Dendritic cell treated with granulocyte-macrophage colony-stimulating factor and Interleukin-4, amounts not matched to agents 40 ng/mL and 50 ng/mL, for 4 days (primary cell): ENCODE data around the gene METTL13.
A peak's percentile ranks its signal among the peaks of the same experiment; 100 is the strongest.

ENCODE experiments used
- H3K27ac Mint-ChIP-seq: one replicate; pipeline ENCODE4 v1.8.0; 2022; ENCODE audit warnings: mild to moderate bottlenecking, mixed read lengths
- H3K27me3 Mint-ChIP-seq: one replicate; pipeline ENCODE4 v1.8.0; 2022; ENCODE audit warnings: mild to moderate bottlenecking, mixed read lengths
- H3K36me3 Mint-ChIP-seq: one replicate; pipeline ENCODE4 v1.8.0; 2022; ENCODE audit warnings: low read depth, mixed read lengths
- H3K4me1 Mint-ChIP-seq: one replicate; pipeline ENCODE4 v1.8.0; 2022; ENCODE audit warnings: low read depth, mixed read lengths
- H3K4me3 Mint-ChIP-seq: one replicate; pipeline ENCODE4 v1.8.0; 2022; ENCODE audit warnings: mild to moderate bottlenecking, moderate library complexity, mixed read lengths
- H3K9me3 Mint-ChIP-seq: one replicate; pipeline ENCODE4 v1.8.0; 2022; ENCODE audit warnings: mixed read lengths
- intact Hi-C: fragments of 100-400 bp; cut with micrococcal nuclease; formaldehyde crosslinking; loops from one replicate; pipeline ENCODE4 v1.15.0; 2022

The METTL13 gene

DNA sequence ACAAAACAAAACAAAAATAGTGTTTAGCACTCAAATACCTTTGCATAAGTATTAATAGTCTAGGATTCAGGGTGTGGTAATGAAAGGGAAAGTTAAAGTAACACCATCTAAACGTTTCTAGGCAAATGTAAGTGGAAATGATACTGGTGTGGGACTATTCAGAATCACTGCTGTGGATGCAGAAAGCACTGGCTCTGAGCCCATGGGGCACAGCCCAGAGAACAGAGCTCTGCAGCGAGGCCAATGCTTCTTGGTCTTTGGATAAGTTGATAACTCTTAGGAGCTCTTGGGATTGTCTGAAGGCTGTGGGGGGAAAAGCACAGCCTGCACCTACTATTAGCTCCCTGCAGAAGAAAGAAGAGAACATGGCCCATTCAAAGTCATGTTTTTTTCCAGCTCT is 38.5 kb downstream of the METTL13 start:
- Mint-ChIP-seq H3K27me3 (no peaks in the 10 kb centered on the region), H3K27ac (no peak overlapping the region), H3K4me3 (no peak overlapping the region), H3K4me1 (peaks cover 12% of the 10 kb centered on the region), H3K36me3 (no peaks in the 10 kb centered on the region), H3K9me3 (peaks cover 4% of the 10 kb centered on the region)
- intact Hi-C loops, result no loop called here

DNA sequence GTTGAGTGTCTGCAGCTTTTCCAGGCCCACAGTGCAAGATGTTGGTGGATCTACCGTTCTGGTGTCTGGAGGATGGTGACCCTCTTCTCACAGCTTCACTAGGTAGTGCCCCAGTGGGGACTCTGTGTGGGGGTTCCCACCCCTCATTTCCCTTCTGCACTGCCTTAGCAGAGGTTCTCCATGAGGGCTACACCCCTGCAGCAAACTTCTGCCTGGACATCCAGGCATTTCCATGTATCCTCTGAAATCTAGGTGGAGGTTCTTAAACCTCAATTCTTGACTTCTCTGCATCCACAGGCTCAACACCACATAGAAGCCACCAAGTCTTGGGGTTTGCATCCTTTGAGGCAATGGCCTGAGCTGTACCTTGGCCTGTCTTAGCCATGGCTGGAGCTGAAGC is 45.5 kb downstream of the METTL13 start:
- Mint-ChIP-seq H3K9me3 (peaks cover 45% of the 10 kb centered on the region), H3K27ac (no peak overlapping the region), H3K36me3 (no peaks in the 10 kb centered on the region), H3K4me3 (no peak overlapping the region), H3K4me1 (no peaks in the 10 kb centered on the region), H3K27me3 (no peaks in the 10 kb centered on the region)
- intact Hi-C loops, result no loop called here

DNA sequence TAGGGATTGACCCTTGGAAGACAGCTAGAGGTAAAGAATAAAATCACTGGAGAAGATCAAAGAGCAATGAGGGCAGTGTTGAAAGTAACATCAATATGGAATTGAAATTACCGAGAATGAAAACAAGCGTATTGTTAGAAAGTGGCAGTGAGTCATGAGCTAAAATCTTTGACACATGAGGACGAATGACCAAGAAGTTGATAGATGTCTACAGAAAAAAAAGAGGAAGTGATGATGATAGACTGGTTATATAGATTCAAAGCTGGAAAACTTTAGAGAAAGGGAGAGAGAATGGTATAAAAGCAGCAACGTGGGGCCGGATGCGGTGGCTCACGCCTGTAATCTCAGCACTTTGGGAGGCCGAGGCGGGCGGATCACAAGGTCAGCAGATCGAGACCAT is 47.3 kb downstream of the METTL13 start:
- H3K9me3 Mint-ChIP-seq, result peaks cover 45% of the 10 kb centered on the region
- H3K27ac Mint-ChIP-seq, result no peak overlapping the region
- no peak overlapping the region for H3K4me3 Mint-ChIP-seq
- intact Hi-C loops, result no loop called here
- H3K36me3 Mint-ChIP-seq, result no peaks in the 10 kb centered on the region
- H3K4me1 Mint-ChIP-seq, result no peaks in the 10 kb centered on the region
- H3K27me3 Mint-ChIP-seq, result no peaks in the 10 kb centered on the region

DNA sequence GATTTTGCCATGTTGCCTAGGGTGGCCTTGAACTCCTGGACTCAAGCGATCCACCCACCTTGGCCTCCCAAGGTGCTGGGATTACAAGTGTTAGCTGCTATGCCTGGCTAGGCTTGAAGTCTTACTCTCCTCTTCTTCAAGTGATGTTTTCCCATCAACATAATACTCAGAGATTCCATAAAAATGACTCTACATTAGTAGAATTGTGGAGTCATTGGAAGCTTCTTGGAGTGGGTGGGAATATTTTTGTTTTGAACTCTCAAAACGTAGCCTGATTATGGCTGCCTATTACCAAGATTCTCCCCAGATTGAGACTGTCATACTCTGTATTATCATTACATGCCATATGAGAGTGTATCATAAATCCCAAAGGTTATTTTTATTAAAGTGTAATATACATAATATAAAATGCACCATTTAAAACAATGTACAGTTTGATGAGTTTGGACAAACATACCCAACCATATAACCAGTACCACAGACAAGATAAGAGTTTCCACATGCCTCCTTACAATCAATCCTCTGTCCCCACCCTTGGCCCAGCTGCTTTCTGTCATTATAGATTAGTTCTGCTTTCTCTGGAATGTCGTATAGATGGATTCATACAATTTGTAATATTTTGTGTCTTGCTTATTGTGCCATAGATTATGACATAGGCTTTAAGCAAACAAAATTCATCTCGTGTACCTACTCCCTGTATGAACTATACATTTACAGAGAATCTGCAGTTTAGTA is 51.8 kb downstream of the METTL13 start:
- Mint-ChIP-seq H3K27me3 (no peaks in the 10 kb centered on the region), H3K4me1 (no peaks in the 10 kb centered on the region), H3K9me3 (peaks cover 8% of the 10 kb centered on the region), H3K4me3 (no peak overlapping the region), H3K27ac (no peak overlapping the region), H3K36me3 (no peaks in the 10 kb centered on the region)
- intact Hi-C loops, result no loop called here

DNA sequence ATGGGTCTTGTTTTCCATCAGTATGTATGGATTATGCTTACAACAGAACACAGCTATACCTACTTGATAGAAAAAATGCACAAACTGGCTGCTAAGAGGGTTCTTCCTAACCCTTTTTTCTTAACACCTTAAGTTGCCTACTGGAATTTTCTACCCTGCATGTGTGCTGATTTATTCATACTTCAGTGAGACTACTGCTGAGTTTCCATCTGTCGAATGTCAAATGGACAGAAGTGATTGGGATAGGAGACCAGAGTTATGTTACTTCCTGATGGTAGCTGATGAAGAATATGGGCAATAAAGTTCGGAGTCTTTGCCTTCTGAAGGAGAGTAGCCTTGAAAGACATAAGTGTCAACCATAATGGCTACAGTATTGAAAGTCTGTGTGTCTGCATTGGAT is 53.4 kb downstream of the METTL13 start:
- no peaks in the 10 kb centered on the region for H3K36me3 Mint-ChIP-seq
- H3K4me3 Mint-ChIP-seq, result no peak overlapping the region
- H3K27me3 Mint-ChIP-seq, result peaks cover 5% of the 10 kb centered on the region
- H3K9me3 Mint-ChIP-seq, result no peaks in the 10 kb centered on the region
- H3K27ac Mint-ChIP-seq, result no peak overlapping the region
- intact Hi-C loops, result no loop called here
- H3K4me1 Mint-ChIP-seq, result no peaks in the 10 kb centered on the region

DNA sequence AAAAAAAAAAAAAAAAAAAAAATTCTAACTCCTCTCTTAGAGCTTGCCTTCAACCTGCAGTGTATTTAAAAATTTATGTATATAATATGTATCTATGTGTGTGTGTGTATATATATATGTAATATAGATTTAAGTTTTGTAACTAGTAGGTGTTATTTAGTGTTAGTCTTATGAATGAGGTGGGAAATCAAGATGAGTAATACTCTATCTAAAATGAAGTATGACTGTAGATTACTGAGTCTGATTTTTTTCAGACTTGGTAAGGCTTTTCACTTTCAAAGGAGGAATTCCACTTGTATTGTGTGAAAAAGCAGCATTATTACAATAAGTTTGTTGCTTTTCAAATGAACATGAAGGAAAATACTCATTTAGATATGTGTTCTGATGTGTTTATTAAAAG is 54.4 kb downstream of the METTL13 start:
- Mint-ChIP-seq H3K9me3 (no peaks in the 10 kb centered on the region), H3K27ac (no peak overlapping the region), H3K4me1 (peaks cover 5% of the 10 kb centered on the region), H3K36me3 (no peaks in the 10 kb centered on the region), H3K27me3 (peaks cover 11% of the 10 kb centered on the region), H3K4me3 (no peak overlapping the region)
- intact Hi-C loops, result no loop called here

DNA sequence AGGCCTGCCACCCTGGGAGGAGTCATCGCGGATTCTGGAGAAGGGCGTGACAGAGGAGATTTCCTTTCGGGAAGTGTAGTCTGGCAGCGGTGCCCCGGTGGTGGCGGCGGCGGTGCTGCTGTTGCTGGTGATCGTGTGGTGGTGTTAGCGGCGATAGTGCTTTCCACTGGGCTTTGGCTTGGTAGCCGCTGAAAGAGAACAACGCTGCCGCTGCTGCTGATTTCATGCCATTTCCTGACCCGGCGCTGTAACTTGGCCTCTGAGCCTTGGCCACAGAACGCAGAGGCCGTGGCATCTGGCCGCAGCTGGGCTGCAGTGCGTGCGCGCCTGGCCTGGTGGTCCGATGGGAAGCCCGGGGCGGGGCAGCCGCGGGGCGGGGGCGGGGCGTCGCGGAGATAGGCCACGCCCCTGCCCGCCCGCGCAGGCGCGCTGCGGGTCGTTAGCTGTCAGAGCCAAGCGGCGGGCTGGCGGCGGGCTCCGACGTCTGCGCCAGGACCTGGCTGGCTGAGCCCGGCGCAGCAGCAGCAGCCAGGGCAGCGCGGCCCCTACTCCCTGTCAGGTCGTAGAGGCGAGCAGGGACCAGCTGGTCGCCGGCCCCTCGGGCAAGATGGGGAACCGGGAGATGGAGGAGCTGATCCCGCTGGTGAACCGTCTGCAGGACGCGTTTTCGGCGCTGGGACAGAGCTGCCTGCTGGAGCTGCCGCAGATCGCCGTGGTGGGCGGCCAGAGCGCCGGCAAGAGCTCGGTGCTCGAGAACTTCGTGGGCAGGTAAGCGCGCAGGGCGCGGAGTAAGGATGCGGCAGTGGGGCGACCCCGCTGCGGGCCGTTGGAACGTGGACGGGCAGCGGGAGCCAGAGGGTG is 59.8 kb downstream of the METTL13 start, which contains the start of gene DNM3:
DNM3 (plus strand) TSS at position 449 of the 861 bp plus-strand sequence; CDS start at position 608, 159 bp downstream.
- intact Hi-C loops, result loop anchor here (2.0 to 5.0 kb wide), 2 partner anchors 60 to 99 kb away; partner anchors contain the start of genes METTL13 and VAMP4

DNA sequence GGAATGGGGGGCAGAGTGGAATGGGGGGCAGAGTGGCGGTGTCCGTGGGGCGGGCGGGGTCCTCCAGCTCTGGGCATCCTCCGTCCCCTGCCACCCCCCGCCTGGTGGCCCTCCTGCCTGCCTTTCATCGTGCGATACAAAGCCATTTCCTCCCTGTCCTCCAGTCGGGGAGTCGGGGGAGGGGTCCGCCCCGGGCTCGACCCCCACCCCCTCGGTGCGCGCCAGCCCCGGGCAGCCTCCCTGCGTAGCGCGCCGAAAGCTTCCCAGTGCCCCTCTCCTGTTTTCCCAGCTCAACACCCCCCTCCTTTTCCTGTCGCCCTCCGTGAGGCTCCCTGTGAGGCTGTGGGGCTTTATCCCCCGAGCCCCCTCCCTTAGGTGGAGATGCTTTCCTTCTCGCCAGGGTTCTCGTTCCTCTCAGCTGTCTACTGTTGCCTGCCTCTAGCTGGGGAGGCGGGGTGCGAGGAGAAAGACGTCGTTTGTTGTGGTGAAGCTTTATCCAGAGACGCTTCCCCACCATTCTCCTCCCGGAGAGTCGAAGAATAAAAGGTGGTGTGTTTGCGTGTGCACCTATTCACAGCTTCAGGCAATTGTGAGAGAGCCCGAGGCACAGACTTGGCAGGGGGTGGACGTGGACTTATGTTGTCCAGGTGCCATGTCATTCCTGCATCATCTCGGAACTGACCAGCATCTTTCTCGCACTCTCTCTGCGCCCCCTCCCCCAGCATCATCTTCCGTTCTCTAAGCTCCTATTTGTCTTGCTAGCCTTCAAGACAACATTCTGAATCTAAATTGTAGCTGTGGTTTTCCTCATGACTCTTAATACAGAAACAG is 60.7 kb downstream of the METTL13 start:
- H3K4me3 Mint-ChIP-seq, result peak overlapping the region; percentile 91
- peaks cover 26% of the 10 kb centered on the region for H3K4me1 Mint-ChIP-seq
- no peaks in the 10 kb centered on the region for H3K36me3 Mint-ChIP-seq
- peaks cover 26% of the 10 kb centered on the region for H3K27me3 Mint-ChIP-seq
- peak overlapping the region; percentile 68 for H3K27ac Mint-ChIP-seq
- H3K9me3 Mint-ChIP-seq, result no peaks in the 10 kb centered on the region
- intact Hi-C loops, result loop anchor here (2.0 to 5.0 kb wide), 2 partner anchors 61 to 100 kb away; partner anchors contain the start of genes METTL13 and VAMP4

More for the DNA sequence above, 59.8 kb downstream of the METTL13 start, which contains the start of gene DNM3:
- Mint-ChIP-seq H3K4me1 (peaks cover 26% of the 10 kb centered on the region), H3K27ac (peak within 1 kb of the TSS; percentile 68), H3K9me3 (no peaks in the 10 kb centered on the region), H3K36me3 (no peaks in the 10 kb centered on the region), H3K4me3 (peak within 1 kb of the TSS; percentile 91), H3K27me3 (peaks cover 26% of the 10 kb centered on the region)

DNA sequence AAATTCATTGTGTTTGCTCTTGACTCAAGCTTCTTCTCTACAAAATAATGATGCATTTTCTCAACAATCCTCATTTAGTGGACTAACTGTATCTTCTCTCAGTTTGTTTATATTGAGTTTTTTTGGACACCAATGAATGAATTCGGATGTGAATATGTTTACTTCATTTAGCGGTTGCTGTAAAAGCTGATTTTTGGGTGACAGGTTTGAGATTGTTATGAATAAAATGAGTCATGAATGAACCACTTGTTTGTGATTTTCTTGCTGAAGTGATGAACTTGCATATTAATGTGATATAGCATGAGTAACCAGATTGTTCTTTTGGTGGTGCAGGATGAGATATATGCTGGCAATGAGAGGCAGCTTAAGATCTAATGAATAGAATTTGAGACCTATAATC is 62.9 kb downstream of the METTL13 start:
- Mint-ChIP-seq H3K4me1 (peaks cover 26% of the 10 kb centered on the region), H3K27ac (no peak overlapping the region), H3K4me3 (no peak overlapping the region), H3K27me3 (peaks cover 23% of the 10 kb centered on the region), H3K9me3 (no peaks in the 10 kb centered on the region), H3K36me3 (no peaks in the 10 kb centered on the region)
- intact Hi-C loops, result loop anchor here (5.0 kb wide), 1 partner anchor 102 kb away; the partner anchor contains the start of gene VAMP4

DNA sequence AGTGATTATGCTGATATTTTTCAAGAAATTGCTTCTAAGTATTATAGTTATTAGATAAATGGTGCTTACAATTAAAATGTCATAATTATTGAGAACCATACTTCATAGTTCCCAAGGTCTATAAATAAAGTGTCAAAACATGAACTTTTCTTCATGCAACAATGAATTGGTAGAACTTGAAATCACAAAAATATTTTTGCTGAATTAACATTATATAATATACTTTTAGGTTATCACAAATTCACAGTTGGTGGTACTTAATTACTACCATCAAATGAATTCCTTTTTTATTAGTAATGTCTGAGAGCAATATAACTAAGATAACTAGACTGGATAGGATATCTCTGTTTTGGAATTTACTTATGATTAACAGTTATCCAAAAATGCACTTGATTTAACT is 64.5 kb downstream of the METTL13 start:
- H3K9me3 Mint-ChIP-seq, result no peaks in the 10 kb centered on the region
- peaks cover 15% of the 10 kb centered on the region for H3K27me3 Mint-ChIP-seq
- no peak overlapping the region for H3K27ac Mint-ChIP-seq
- H3K4me1 Mint-ChIP-seq, result peaks cover 26% of the 10 kb centered on the region
- intact Hi-C loops, result no loop called here
- no peak overlapping the region for H3K4me3 Mint-ChIP-seq
- H3K36me3 Mint-ChIP-seq, result no peaks in the 10 kb centered on the region
